HepG2 (cell line): ENCODE measurements around the gene HSPA13. TPM values are rescaled to one million over a fixed set of nuclear protein-coding genes. Genes with fewer than 3 reads are reported as not detected.

Experiments
- ATF1 ChIP-seq: IDR thresholded peaks from 2 replicates; pipeline ENCODE4 v1.6.1; 2016; ENCODE audit warnings: mild to moderate bottlenecking, control low read depth
- ATF7-NPFF ChIP-seq: sonication (generic); formaldehyde crosslinking; IDR thresholded peaks from 2 replicates; pipeline ENCODE4 v1.8.1; 2023; ENCODE audit warnings: mild to moderate bottlenecking, low read depth, missing genetic modification reagents, moderate library complexity
- ELF4 ChIP-seq: sonication (generic); formaldehyde crosslinking; IDR thresholded peaks from 2 replicates; pipeline ENCODE4 v1.5.0; 2020; ENCODE audit warnings: missing genetic modification reagents, mild to moderate bottlenecking, moderate library complexity, borderline replicate concordance
- FOSL2 ChIP-seq: sonication (generic); formaldehyde crosslinking; IDR thresholded peaks from 2 replicates; pipeline ENCODE4 v1.4.0; 2020; ENCODE audit warnings: missing genetic modification reagents
- GABPB1 ChIP-seq: IDR thresholded peaks from 2 replicates; pipeline ENCODE4 v1.6.1; 2016; ENCODE audit warnings: mild to moderate bottlenecking, missing genetic modification reagents, moderate library complexity, missing compliant biosample characterization
- HBP1 ChIP-seq: IDR thresholded peaks from 2 replicates; pipeline ENCODE4 v1.6.1; 2016; ENCODE audit warnings: low read depth, control low read depth
- HDAC2 ChIP-seq: sonication (generic); formaldehyde crosslinking; IDR thresholded peaks from 2 replicates; pipeline ENCODE4 v1.4.0; 2020; ENCODE audit warnings: missing genetic modification reagents
- HNRNPK ChIP-seq: fragments of 200-400 bp; formaldehyde crosslinking; IDR thresholded peaks from 2 replicates; pipeline ENCODE4 v1.6.1; 2018; ENCODE audit warnings: low read length, low read depth, moderate library complexity, mild to moderate bottlenecking; ENCODE audit not compliant: poor library complexity, severe bottlenecking
- IKZF4 ChIP-seq: sonication (generic); formaldehyde crosslinking; IDR thresholded peaks from 2 replicates; pipeline ENCODE4 v1.5.1; 2020; ENCODE audit warnings: borderline replicate concordance, mild to moderate bottlenecking, low read depth, missing genetic modification reagents; ENCODE audit errors: not compliant biosample characterization
- MIXL1 ChIP-seq: IDR thresholded peaks from 2 replicates; pipeline ENCODE4 v1.6.1; 2016
- NCOA2 ChIP-seq: sonication (generic); formaldehyde crosslinking; IDR thresholded peaks from 2 replicates; pipeline ENCODE4 v1.8.0; 2022; ENCODE audit warnings: inconsistent platforms
- NCOA5 ChIP-seq: sonication (generic); formaldehyde crosslinking; IDR thresholded peaks from 2 replicates; pipeline ENCODE4 v1.4.0; 2020; ENCODE audit warnings: missing genetic modification reagents
- NR1H2 ChIP-seq: sonication (generic); formaldehyde crosslinking; IDR thresholded peaks from 2 replicates; pipeline ENCODE4 v1.8.1; 2022; ENCODE audit warnings: low read depth, missing genetic modification reagents, borderline replicate concordance
- POLR2AphosphoS5 ChIP-seq: IDR thresholded peaks from 2 replicates; pipeline ENCODE4 v1.6.1; 2012; ENCODE audit warnings: low read depth, low read length
- PRDM15 ChIP-seq: sonication (generic); formaldehyde crosslinking; IDR thresholded peaks from 2 replicates; pipeline ENCODE4 v1.4.0; 2020; ENCODE audit warnings: missing genetic modification reagents
- SYNCRIP ChIP-seq: fragments of 200-400 bp; formaldehyde crosslinking; IDR thresholded peaks from 2 replicates; pipeline ENCODE4 v1.6.1; 2018; ENCODE audit warnings: mild to moderate bottlenecking, low read depth, low read length; ENCODE audit not compliant: insufficient read depth
- TIGD3 ChIP-seq: sonication (generic); formaldehyde crosslinking; IDR thresholded peaks from 2 replicates; pipeline ENCODE4 v1.5.1; 2020; ENCODE audit warnings: mild to moderate bottlenecking, missing genetic modification reagents, borderline replicate concordance
- ZC3H13 ChIP-seq: sonication (generic); formaldehyde crosslinking; IDR thresholded peaks from 2 replicates; pipeline ENCODE4 v1.8.1; 2023; ENCODE audit warnings: mild to moderate bottlenecking, missing genetic modification reagents, moderate library complexity
- ZNF33B ChIP-seq: sonication (generic); formaldehyde crosslinking; IDR thresholded peaks from 2 replicates; pipeline ENCODE4 v1.5.1; 2020; ENCODE audit warnings: mild to moderate bottlenecking, missing genetic modification reagents
- ZNF484 ChIP-seq: sonication (generic); formaldehyde crosslinking; IDR thresholded peaks from 2 replicates; pipeline ENCODE4 v1.5.1; 2020; ENCODE audit warnings: mild to moderate bottlenecking, low read depth, missing genetic modification reagents, borderline replicate concordance
- ZNF619 ChIP-seq: sonication (generic); formaldehyde crosslinking; IDR thresholded peaks from 2 replicates; pipeline ENCODE4 v1.4.0; 2020; ENCODE audit warnings: mild to moderate bottlenecking, missing genetic modification reagents
- polyA plus RNA-seq, 8 experiments: library from polyadenylated mRNA; depleted of rRNA in 3 of 8; stranded (reverse) in 7 of 8; unstranded in 1 of 8; fragments of >200 nt; fragmentation: Illumina TruSeq in 4 of 8; extraction: Trizol in 4 of 8; gene quantifications; 2 replicates each; pipeline versions ENCODE4 v1.2.1 to v1.2.3, GENCODE V29; 2011 to 2016; ENCODE audit warnings: low read depth in 4 of 8, missing spikeins in 1 of 8, mixed read lengths in 1 of 8; ENCODE audit not compliant: insufficient read depth in 1 of 8
- total RNA-seq, 5 experiments: library from RNA; depleted of rRNA; stranded (reverse); fragments of >200 nt; fragmentation: Illumina TruSeq; extraction: Trizol; gene quantifications; 2 replicates each; pipeline ENCODE4 v1.2.3, GENCODE V29; 2016; ENCODE audit warnings: low read depth in 1 of 5
- TF ChIP-seq, protein P1 (sequence below): sonication (generic); formaldehyde crosslinking; IDR thresholded peaks from 2 replicates; pipeline ENCODE4 v1.8.0; 2022; ENCODE audit warnings: low read depth, missing genetic modification reagents

The HSPA13 gene
- total and polyA plus RNA-seq, 2 of the 13 experiments (the other 11 are each of a cell fraction or from before 2014, with no cell fraction given), result 21.2 to 28.4 TPM

DNA sequence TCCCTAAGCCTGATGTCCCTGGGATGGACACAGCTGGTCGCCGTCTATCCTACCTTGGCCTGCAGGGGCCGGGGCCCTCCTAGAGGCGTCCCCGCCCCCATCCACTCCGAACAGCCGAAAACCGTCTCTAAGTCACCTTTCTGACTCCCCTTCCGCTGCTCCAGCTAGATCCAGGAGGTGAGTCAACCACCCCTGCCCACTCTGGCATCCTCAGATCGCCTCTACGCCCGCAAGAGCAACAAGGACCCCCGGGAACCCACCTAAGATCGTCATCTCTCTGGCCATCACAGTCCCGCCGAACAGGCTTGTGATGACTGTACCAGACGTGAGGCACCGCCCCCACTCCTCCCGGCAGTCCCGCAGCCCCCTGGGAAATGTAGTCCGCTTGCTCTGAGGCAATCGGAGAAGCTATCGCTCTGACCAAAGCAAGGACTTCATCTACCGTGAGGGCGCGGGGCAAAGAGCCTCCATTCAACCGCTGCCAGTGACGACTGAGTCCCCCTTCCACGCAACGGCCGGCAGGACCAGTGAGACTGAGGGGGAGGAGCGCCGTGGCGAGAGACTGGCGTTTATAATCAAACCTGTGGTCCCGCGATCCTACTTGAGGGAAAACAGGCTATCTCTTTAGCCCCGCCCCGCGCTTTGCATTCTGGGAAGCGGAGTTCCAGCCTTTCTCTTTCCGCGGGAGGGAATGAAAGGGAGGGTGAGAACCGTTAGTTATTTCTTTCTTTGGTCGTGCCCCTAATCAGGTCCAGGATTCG is at the start of gene HSPA13 (continued):
- TF ChIP-seq PRDM15 (no peak), ELF4 (CRISPR knock-in tag) (no peak), ATF1 (CRISPR knock-in tag) (peak; percentile 91), HDAC2 (CRISPR knock-in tag) (0 out of 2 replicates have a peak, but pooled peaks have one; percentile 19), NR1H2 (CRISPR knock-in tag) (no peak), ZC3H13 (CRISPR knock-in tag) (no peak), ATF7-NPFF (CRISPR knock-in tag) (no peak), HBP1 (no peak), ZNF33B (CRISPR knock-in tag) (0 out of 2 replicates have a peak, but pooled peaks have one; percentile 48), IKZF4 (CRISPR knock-in tag) (no peak), FOSL2 (CRISPR knock-in tag) (peak; percentile 85), SYNCRIP (no peak), ZNF484 (CRISPR knock-in tag) (no peak), ZNF619 (CRISPR knock-in tag) (no peak), NCOA2 (CRISPR knock-in tag) (no peak), MIXL1 (CRISPR knock-in tag) (no peak), GABPB1 (CRISPR knock-in tag) (peak; percentile 81), NCOA5 (no peak), TIGD3 (CRISPR knock-in tag) (no peak), HNRNPK (no peak), POLR2AphosphoS5 (peak; percentile 76)
- TF ChIP-seq, protein P1, sequence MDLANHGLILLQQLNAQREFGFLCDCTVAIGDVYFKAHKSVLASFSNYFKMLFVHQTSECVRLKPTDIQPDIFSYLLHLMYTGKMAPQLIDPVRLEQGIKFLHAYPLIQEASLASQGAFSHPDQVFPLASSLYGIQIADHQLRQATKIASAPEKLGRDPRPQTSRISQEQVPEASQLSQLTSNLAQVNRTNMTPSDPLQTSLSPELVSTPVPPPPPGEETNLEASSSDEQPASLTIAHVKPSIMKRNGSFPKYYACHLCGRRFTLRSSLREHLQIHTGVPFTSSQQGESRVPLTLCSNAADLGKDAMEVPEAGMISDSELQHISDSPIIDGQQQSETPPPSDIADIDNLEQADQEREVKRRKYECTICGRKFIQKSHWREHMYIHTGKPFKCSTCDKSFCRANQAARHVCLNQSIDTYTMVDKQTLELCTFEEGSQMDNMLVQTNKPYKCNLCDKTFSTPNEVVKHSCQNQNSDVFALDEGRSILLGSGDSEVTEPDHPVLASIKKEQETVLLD, result no peak
